ENCODE data around the gene DHRS2.

- TF ChIP-seq CTCF (IDR thresholded peaks at IDR 0.05) (no peak), EZH2 (IDR thresholded peaks at IDR 0.05; ENCODE audit: borderline replicate concordance, insufficient read depth, low read depth, low read length, poor library complexity, severe bottlenecking) (no peak)
Observed at GRCh38 chr14:23626946-23627345, 9.2 kb upstream of the DHRS2 start.
